Osteoblast (primary cell): ENCODE results near the gene MAP3K1. TPM values are rescaled to one million over a fixed set of nuclear protein-coding genes. Genes with fewer than 3 reads are reported as not detected.
"Not testable (repeated sequence)": the region's sequence is repeated elsewhere in the genome, so short reads cannot be mapped to it uniquely, and the experiment has no call there.

ENCODE experiments used
- DNase-seq: peaks from one replicate; pipeline ENCODE4 v3.0.0; 2011; ENCODE audit warnings: low spot score, mixed read lengths; ENCODE audit not compliant: insufficient read length; ENCODE audit errors: missing footprints
- H2AFZ ChIP-seq: 2 replicates; pipeline ENCODE4 v1.6.0; 2011; ENCODE audit warnings: mild to moderate bottlenecking, low read length
- H3K27ac ChIP-seq: 2 replicates; pipeline ENCODE4 v1.5.1; 2011; ENCODE audit warnings: mild to moderate bottlenecking, low read depth, low read length, moderate library complexity
- H3K27me3 ChIP-seq: 2 replicates; pipeline ENCODE4 v1.6.0; 2012; ENCODE audit warnings: mild to moderate bottlenecking, control low read depth, inconsistent platforms, low read length, moderate library complexity; ENCODE audit not compliant: insufficient read depth
- H3K36me3 ChIP-seq: 2 replicates; pipeline ENCODE4 v1.5.1; 2011; ENCODE audit warnings: mild to moderate bottlenecking, low read length, control low read depth, moderate library complexity; ENCODE audit not compliant: insufficient read depth
- H3K4me1 ChIP-seq: 2 replicates; pipeline ENCODE4 v1.5.1; 2011; ENCODE audit warnings: mild to moderate bottlenecking, low read length, control low read depth, moderate library complexity; ENCODE audit not compliant: insufficient read depth
- H3K4me2 ChIP-seq: 2 replicates; pipeline ENCODE4 v1.6.0; 2011; ENCODE audit warnings: mild to moderate bottlenecking, low read length; ENCODE audit not compliant: insufficient read depth
- H3K4me3 ChIP-seq: fragments of 200-600 bp; sonication (generic); 3 replicates; pipeline ENCODE4 v1.5.1; 2012; ENCODE audit warnings: mild to moderate bottlenecking, low read length, inconsistent platforms; ENCODE audit not compliant: insufficient read depth
- H3K79me2 ChIP-seq: 2 replicates; pipeline ENCODE4 v1.6.0; 2012; ENCODE audit warnings: mild to moderate bottlenecking, low read length, control low read depth, inconsistent platforms; ENCODE audit not compliant: insufficient read depth
- H3K9me3 ChIP-seq: 2 replicates; pipeline ENCODE4 v1.5.1; 2011; ENCODE audit warnings: low read depth, low read length, control low read depth
- H4K20me1 ChIP-seq: 2 replicates; pipeline ENCODE4 v1.6.0; 2012; ENCODE audit warnings: mild to moderate bottlenecking, low read length, control low read depth; ENCODE audit not compliant: insufficient read depth
- total RNA-seq: library from RNA; depleted of rRNA; stranded (reverse); fragments of >200 nt; gene quantifications from 2 replicates; pipeline ENCODE4 v1.2.3, GENCODE V29; 2012
- TF ChIP-seq, protein P1 (sequence below): IDR thresholded peaks from 2 replicates; pipeline ENCODE4 v1.5.1; 2011; ENCODE audit warnings: mild to moderate bottlenecking, low read depth, low read length, moderate library complexity; ENCODE audit errors: extremely low read depth

MAP3K1 gene
- total RNA-seq, 1 donor: 8.0 TPM

DNA sequence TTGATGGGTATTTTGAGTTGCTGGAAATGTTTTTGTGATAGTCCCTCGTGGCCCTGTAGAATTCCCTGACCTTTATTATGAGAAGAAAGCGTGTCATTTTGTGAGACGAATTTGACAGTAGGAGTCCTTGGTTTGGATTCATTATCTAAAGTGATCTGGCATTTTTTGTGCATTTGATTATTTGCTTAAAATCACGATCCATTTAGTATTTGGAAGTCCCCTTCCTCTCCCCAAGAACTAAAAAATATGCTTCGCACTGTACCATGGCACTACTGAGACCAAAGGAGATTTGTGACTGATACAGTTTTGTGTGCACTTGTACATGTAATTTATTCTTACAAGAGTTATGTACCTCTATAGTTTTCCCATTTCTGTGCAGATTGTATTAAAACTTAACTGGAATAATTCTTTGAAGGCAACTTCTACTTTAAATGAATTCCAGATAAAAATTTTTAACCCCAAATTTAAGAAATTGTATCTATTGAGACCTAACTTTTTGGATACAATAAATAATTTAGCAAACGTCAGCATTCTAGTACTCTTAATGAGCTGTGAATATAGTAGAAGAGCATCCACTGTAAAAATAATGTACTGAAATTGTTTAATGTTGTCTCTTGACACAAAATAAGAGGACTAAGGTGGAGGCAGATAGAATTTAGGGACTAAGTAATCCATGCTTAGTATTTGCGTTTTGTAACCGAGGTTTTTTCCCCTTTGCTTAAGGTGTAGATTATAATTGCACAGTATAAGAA, 2.1 kb downstream of the MAP3K1 start:
- peak overlapping the region; percentile 92 for H3K4me3 ChIP-seq
- no peak for DNase-seq
- H3K27me3 ChIP-seq: peaks cover 23% of the 10 kb centered on the region
- H3K27ac ChIP-seq: peak overlapping the region; percentile 47
- peaks cover 4% of the 10 kb centered on the region for H4K20me1 ChIP-seq
- peak overlapping the region; percentile 92 for H3K4me2 ChIP-seq
- H3K36me3 ChIP-seq: no peaks in the 10 kb centered on the region
- TF ChIP-seq, protein P1, sequence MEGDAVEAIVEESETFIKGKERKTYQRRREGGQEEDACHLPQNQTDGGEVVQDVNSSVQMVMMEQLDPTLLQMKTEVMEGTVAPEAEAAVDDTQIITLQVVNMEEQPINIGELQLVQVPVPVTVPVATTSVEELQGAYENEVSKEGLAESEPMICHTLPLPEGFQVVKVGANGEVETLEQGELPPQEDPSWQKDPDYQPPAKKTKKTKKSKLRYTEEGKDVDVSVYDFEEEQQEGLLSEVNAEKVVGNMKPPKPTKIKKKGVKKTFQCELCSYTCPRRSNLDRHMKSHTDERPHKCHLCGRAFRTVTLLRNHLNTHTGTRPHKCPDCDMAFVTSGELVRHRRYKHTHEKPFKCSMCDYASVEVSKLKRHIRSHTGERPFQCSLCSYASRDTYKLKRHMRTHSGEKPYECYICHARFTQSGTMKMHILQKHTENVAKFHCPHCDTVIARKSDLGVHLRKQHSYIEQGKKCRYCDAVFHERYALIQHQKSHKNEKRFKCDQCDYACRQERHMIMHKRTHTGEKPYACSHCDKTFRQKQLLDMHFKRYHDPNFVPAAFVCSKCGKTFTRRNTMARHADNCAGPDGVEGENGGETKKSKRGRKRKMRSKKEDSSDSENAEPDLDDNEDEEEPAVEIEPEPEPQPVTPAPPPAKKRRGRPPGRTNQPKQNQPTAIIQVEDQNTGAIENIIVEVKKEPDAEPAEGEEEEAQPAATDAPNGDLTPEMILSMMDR: no peak
- H3K4me1 ChIP-seq: peaks cover 23% of the 10 kb centered on the region
- H3K79me2 ChIP-seq: peaks cover 53% of the 10 kb centered on the region
- H2AFZ ChIP-seq: peak overlapping the region; percentile 95
- H3K9me3 ChIP-seq: no peaks in the 10 kb centered on the region

DNA sequence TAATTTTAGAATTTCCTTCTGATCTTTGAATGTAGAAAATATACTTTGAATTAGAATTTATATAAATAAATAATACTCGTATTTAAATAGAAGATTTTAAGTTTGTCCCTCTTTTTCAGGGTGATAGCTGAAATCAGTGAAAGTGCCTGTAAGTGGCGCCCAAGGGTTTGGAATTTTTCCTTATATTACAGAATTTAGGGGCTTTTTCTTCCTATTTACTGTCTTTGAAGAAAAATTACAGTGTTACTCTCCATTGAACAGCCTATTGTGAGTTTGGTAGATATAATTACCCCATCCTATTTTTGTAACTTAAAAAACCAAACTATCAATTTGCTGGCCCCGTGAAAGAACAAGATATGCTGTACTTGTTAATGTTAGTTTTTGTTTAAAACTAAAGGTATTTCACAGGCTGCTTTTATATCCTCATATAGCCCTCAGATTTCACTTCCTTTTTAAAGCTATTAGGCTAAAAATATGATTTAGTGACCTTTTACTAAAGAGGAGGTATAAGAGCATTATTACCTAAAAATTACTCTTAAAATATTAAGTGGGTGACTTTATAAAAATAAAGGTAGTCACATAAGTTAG, 3.2 kb downstream of the MAP3K1 start:
- no peaks in the 10 kb centered on the region for H3K9me3 ChIP-seq
- DNase-seq: no peak
- H3K27ac ChIP-seq: no peak overlapping the region
- peak overlapping the region; percentile 75 for H3K4me2 ChIP-seq
- peaks cover 23% of the 10 kb centered on the region for H3K4me1 ChIP-seq
- TF ChIP-seq, protein P1: peak; percentile 38
- H4K20me1 ChIP-seq: peaks cover 6% of the 10 kb centered on the region
- H3K36me3 ChIP-seq: no peaks in the 10 kb centered on the region
- H2AFZ ChIP-seq: no peak overlapping the region
- H3K27me3 ChIP-seq: peaks cover 14% of the 10 kb centered on the region
- H3K79me2 ChIP-seq: peaks cover 63% of the 10 kb centered on the region
- H3K4me3 ChIP-seq: peak overlapping the region; percentile 48

DNA sequence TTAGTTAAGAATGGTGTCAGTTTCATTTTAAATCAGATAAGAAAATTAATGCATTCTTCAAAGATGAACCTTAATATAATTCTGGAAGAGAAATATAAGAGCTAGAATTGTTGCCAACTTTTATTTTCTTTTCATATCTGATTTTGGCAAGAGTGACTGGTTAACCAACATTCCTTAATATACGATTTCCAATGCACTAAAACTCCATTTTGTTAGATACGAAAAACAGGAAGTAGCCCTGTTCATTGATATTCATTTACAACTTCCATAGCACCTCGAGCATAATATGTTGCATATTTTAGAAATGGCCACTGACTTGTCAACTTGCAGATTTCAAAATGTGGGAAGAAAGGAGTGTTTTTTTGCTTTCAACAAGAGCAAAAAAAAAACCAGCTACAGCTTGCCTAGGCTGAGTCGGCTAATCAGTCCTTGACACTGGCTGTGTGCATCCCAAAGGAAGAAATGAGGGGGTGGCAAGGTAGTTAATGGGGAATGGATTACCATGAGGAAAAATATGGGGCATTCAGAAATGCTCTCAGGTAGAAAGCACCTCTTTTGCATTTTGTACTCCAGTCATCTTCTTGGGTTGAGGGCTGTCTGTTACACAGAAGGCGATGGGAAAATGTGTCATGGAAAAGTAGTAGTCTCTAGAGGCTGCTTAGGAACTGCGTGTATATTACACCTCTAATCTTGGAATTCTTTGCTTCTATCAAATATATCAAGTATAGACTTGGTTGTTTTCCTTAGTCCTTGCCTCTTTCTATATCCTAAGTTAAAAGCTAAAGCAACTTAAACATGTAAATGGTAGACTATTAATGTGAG, 3.9 kb downstream of the MAP3K1 start:
- Histone ChIP-seq H3K27ac (no peak overlapping the region), H3K9me3 (no peaks in the 10 kb centered on the region), H2AFZ (peak overlapping the region; percentile 49), H3K27me3 (peaks cover 7% of the 10 kb centered on the region), H3K4me1 (peaks cover 21% of the 10 kb centered on the region), H3K4me2 (peak overlapping the region; percentile 75), H3K79me2 (peaks cover 68% of the 10 kb centered on the region), H4K20me1 (peaks cover 6% of the 10 kb centered on the region), H3K4me3 (peak overlapping the region; percentile 48), H3K36me3 (no peaks in the 10 kb centered on the region)
- no peak for DNase-seq
- TF ChIP-seq, protein P1: no peak

DNA sequence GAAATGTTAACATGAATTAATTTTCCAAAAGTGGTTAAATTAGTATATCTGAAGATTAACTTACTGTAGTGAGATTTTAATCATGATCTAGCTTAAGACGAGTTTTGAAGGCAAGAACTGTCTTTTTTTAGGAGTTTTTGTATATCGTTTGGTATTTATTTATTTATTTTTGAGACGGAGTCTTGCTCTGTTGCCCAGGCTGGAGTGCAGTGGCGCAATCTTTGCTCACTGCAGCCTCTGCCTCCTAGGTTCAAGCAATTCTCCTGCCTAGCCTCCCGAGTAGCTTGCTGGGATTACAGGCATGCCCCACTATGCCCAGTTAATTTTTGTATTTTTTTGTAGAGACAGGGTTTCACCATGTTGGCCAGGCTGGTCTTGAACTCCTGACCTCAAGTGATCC, 6.5 kb downstream of the MAP3K1 start:
- peaks cover 76% of the 10 kb centered on the region for H3K79me2 ChIP-seq

More for the DNA sequence above, 6.5 kb downstream of the MAP3K1 start:
- H3K27me3 ChIP-seq, H2AFZ ChIP-seq, H3K27ac ChIP-seq, H3K36me3 ChIP-seq, H3K4me3 ChIP-seq, H3K9me3 ChIP-seq, H3K4me2 ChIP-seq, DNase-seq: not testable (repeated sequence)
- Histone ChIP-seq H4K20me1 (peaks cover 11% of the 10 kb centered on the region), H3K4me1 (peaks cover 20% of the 10 kb centered on the region)
